T-helper 22 cell (primary cell): Measurements from ENCODE around the gene HOXA5.

Source experiments
- DNase-seq: peaks from one replicate; pipeline ENCODE4 v3.0.0-alpha.2; 2020; ENCODE audit warnings: low read depth

Gene HOXA5

GRCh38 chr7:27143023-27143949, at the start of gene HOXA5:
Gene HOXA5, minus strand, starts transcription at chr7:27143681. Its CDS starts 74 bp downstream, at chr7:27143607.
- no peak for DNase-seq

GRCh38 chr7:27192546-27193334, 49.3 kb upstream of the HOXA5 start:
- no peak for DNase-seq

GRCh38 chr7:27191833-27192545, 48.5 kb upstream of the HOXA5 start:
- DNase-seq: no peak

GRCh38 chr7:27191161-27191731, 47.8 kb upstream of the HOXA5 start:
- DNase-seq: no peak

- DNase-seq: no peak
These were observed 46.7 kb upstream of the HOXA5 start for GRCh38 chr7:27189997-27190748.

- no peak for DNase-seq
These were observed 46.0 kb upstream of the HOXA5 start for GRCh38 chr7:27189295-27189996.

GRCh38 chr7:27188386-27189294, 45.2 kb upstream of the HOXA5 start:
- no peak for DNase-seq

- DNase-seq: no peak
These were observed 44.2 kb upstream of the HOXA5 start for GRCh38 chr7:27187475-27188385.

GRCh38 chr7:27186668-27187474, 43.4 kb upstream of the HOXA5 start:
- DNase-seq: no peak

- DNase-seq: no peak
These were observed 42.6 kb upstream of the HOXA5 start for GRCh38 chr7:27185854-27186667.

- no peak for DNase-seq
These were observed 41.8 kb upstream of the HOXA5 start, which contains the start of gene HOXA11 for GRCh38 chr7:27185013-27185853. Gene HOXA11, minus strand, starts transcription at chr7:27185232. Its CDS starts 88 bp downstream, at chr7:27185144.

GRCh38 chr7:27184337-27185012, 41.0 kb upstream of the HOXA5 start:
- no peak for DNase-seq

GRCh38 chr7:27183682-27184336, 40.3 kb upstream of the HOXA5 start:
- DNase-seq: no peak

- no peak for DNase-seq
These were observed 39.6 kb upstream of the HOXA5 start for GRCh38 chr7:27182861-27183681.
